HG02981 (cell line): ENCODE data around the gene CCDC183.
"Not testable (repeated sequence)": the region's sequence is repeated elsewhere in the genome, so short reads cannot be mapped to it uniquely, and the experiment has no call there.

Experiments
- ATAC-seq: cut with Tn5 transposase; IDR thresholded peaks from one replicate; pipeline ENCODE4 v1.9.1; 2021; ENCODE audit warnings: mild to moderate bottlenecking, moderate library complexity; ENCODE audit not compliant: unreplicated experiment

CCDC183 gene

DNA sequence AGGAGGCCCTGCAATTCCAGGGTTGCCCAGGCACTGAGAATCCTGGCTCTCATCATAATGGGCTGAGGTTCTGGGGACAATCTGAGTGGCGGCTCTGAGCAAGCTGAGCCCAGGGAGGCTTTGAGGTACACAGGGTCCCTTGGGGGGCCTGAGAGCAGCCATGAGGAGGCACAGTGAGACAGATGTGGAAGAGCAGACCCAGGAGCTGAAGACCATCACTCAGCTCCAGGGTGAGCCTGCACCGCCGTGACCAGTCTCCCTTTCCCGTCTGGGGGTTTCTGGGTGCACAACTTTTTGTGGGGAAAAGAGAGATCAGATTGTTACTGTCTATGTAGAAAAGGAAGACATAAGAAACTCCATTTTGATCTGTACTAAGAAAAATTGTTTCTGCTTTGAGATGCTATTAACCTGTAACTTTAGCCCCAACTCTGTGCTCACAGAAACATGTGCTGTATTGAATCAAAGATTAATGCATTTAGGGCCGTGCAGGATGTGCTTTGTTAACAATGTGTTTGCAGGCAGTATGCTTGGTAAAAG is at the start of gene CCDC183:
Gene CCDC183 (plus strand): TSS at position 101 of the 537 bp plus-strand sequence. CDS start 60 bp downstream, at position 161.
- no peak for ATAC-seq

DNA sequence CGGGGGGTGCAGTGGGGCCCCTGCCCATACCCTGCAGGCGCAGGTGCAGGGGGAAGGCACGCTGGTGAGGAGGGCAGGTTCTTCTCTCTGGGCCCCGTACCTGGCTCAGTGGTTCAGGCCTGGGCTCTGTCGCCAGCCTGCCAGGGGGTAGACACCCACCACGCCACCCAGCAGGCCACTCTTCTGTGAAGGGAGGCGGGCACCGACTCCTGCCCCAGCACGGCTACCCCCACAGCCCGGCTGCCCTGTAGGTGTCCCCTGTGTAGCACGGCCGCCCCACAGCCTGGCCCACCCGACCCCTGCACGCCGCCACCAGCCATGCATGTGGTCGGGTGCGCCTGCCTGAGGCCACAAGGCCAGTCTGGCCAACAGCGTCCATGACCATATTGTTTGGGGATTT is 49.5 kb upstream of the CCDC183 start:
- no peak for ATAC-seq

DNA sequence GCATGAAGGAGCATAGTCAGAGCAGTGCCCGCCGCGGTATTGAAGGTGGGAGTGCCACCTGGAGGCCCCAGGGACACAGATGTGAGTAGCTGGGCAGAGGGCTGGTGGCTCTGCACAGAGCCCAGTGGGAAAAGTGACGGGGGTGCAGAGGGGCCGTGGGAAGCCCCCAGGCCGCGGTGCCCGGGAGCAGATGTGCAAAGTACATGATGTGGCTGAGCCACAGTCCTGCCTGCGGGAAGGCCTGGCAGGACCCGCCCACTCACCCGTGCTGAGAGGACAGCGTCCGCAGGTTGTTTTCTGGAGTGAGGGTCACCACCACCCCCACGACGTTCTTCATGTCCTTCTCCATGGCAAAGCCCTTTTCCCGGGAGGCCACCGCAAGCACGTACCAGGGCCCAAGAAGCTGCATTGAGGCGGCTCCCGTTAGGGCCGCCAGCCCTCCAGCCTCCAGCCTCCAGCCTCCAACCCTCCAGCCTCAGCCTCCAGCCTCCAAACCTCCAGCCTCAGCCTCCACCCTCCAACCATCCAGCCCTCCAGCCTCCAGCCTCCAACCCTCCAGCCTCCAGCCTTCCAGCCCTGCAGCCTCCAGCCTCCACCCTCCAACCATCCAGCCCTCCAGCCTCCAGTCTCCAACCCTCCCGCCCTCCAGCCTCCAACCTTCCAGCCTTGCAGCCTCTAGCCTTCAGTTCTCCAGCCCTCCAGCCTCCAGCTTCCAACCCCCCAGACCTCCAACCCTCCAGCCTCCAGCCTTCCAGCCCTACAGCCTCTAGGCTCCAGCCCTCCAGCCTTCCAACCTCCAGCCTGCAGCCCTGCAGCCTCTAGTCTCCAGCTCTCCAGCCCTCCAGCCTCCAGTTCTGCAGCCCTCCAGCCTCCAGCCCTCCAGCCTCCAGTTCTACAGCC is 48.7 kb upstream of the CCDC183 start:
- ATAC-seq: no peak

DNA sequence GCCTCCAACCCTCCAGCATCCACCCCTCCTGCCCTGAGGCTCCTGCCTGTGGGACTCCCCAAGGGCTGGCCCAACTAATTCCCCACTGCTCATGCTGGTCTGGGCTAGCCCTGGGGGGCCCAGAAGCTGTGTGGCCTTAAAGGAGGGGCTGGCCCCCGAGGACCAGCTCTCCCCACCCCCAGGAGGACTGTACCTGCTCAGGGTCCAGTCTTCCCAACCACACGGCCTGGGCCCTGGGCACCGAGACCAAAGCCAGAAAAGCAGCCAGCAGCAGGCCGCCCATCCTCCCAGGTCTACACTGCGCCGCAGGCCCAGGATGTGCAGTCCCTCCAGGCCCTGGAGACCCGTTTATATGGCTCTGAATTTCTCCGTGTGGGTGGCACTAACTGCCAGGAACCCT is 47.9 kb upstream of the CCDC183 start, which contains the start of gene LCN6:
Gene LCN6 (minus strand): TSS at position 325 of the 400 bp plus-strand sequence. CDS start 42 bp downstream, at position 283.
- ATAC-seq: no peak

DNA sequence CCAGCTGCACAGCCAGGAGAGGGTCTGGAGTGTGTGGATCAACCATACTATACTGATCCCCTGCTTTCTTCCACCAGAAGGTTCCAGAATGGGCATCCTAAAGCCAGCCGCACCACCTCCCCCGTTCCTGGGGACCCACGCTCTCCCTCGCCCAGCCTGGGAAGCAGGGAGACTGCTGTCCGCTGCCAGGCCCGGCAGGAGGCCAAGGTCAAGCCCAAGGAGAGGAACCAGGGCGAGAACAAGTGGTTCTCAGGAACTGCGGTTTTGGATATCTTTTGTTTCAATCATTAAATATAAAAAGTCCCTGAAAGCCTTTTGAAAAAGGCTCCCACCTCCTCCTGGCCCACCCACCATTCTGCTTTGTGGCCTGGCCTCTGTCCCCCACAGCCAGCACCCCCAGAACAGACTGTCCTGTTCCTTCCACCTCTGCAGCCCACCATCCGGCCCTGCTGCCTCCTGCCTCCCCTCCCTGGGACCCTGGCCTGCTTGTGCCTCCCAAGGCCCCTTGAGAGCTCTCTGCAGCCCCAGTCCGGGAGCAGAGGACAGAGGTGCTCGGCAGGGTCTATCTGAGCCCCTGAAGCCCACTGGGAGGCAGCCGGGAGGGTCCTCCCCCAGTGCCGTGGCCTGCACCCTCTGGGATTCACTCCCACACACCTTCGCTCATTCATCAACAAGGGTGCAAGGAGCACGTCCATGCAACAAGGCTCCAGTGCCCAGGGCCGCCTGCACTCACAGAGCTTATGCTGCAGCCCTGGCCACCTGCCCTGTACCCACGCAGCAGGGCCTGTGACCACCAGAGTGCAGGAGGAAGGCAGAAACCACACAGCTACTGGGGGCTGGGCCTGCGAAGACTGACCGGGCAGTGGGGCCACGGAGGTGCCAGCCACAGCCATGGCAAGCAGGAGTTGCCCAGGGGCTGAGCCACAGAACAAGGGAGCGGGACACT is 47.2 kb upstream of the CCDC183 start:
- ATAC-seq: no peak

DNA sequence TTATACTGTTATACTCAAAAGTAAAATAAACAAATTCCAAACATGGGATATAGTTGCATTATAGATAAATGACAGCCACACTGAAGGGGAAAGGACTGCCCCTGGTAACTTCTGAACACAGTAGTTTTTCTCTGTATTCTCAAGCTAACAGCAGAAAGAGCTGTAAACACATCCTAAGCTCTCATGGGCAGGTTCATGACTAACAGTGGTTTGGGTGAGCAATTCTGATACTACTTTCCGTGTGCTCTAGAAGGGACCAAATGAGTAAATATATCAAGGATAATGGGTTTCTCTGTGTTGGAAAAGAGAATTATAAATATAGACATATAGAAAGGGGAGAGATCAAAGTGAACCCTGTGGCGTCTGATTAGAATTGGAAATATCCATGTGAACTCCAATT is 45.6 kb upstream of the CCDC183 start:
- ATAC-seq: no peak

DNA sequence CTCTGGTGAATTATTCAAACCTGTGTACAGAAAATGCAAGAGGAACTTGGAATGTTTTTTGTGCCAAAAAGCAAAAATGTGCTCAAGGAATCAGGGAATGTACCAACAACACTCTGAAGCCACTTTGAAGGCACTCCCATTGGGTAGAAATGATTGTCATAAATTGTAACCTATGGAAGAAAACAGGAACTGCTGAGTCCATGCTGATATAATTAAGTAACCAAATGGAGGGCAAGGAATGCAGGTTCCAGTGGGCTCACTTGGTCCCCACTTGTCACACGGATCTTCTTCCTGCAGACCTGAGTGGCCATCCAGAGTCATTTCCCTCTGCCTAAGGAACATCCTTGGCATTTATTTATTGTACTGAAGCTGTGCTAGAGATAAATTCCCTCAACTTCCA is 44.9 kb upstream of the CCDC183 start:
- no peak for ATAC-seq

DNA sequence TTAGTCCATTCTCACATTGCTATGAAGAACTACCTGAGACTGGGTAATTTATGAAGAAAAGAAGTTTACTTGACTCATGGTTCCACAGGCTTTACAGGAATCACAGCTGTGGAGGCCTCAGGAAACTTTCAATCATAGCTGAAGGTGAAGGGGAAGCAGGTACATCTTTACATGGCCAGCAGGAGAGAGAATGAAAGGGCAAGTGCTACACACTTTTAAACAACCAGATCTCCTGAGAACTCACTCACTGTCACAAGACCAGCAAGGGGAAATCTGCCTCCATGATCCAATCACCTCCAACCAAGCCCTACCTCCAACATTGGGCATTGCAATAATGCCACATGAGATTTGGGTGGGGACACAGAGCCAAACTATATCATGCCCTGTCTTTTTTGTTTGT is 44.3 kb upstream of the CCDC183 start:
- ATAC-seq: no peak

DNA sequence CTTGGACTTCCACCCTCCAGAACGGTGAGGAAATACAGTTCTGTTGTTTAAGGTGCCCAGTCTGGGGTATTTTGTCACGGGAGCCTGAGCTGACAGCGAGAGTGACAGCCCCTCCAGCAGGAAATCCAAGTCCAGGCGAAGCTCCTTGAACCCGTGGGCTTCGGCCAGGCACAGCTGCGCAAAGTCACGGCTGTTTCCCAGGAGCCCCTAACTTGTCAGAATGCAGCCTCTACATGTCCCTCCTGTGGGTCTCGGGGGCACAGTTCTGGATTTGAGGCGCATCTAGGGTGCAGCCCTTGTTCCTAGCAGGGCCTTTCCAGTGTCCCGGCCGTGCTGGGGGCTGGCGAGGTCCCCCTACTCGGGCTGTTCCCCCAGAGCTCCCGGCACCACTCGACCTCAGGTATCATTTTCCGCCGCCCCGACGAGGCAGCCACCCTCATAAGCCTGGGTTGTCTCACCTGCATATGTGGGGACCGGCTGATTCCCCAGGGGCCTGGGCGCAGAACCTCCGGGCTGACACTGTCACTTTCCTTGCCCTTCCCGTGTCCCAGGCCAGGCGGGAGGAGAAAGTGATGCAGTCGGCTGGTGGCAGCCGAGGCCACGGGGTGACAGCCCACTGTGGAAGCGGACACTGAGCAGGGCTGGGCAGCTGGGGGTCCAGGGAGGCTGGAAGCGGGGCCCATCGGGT is 42.6 kb upstream of the CCDC183 start:
- ATAC-seq: no peak

DNA sequence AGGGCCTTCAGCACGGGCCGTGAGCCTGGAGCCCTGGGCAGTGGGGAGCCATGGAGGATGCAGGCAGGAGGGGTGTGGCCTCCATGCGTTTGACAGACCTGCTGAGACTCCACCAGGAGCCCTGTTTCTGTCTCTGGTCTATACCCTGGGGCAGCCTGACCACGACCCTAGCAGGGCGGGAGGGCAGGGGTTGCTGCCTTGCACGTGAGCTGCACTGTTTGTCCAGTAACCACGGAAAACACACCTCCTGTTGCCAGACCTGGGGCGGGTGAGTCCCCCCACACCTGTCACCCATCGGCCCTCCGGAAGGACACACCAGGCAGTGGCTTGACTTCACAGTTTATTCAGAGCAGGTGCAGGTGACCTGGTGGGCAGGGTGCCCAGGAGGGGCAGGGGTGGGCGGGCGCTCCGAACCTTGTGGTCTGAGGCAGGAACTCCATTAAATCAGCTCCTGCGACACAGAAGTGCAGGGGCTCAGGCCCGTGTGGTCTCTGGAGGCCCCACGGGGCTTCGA is 42.0 kb upstream of the CCDC183 start:
- ATAC-seq: no peak

DNA sequence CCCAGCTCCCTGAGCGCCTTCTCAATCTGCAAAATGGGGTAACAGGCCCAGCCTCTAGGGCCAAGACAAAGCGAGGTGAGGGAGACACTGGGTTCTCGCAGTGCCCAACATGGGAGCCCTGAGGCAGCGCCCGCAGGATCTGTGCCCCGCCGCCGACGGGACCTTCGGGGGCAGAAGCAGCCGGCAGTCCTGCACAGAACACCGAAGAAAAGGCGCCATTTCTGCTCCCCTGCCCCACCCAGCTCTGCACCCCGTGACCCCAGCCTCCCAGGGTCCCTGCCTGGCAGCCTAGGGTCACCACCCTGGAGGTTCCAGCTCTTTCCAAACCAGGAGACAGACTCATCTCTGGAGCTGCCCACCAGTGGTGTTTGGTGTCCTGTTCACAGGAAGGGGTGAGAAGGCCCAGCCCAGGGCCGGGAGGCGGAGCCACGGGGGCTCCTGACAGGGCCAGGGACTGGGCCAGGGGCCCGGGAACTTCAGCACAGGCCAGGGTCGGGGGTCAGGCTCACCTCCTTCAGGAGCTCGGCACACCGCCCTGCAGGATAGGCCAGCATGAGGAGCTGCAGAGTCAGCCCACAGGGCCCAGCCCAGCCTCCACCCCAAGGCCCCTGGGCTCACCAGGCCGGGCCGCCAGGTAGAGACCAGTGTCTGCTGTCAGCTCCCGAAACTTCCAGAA is 41.4 kb upstream of the CCDC183 start:
- no peak for ATAC-seq

DNA sequence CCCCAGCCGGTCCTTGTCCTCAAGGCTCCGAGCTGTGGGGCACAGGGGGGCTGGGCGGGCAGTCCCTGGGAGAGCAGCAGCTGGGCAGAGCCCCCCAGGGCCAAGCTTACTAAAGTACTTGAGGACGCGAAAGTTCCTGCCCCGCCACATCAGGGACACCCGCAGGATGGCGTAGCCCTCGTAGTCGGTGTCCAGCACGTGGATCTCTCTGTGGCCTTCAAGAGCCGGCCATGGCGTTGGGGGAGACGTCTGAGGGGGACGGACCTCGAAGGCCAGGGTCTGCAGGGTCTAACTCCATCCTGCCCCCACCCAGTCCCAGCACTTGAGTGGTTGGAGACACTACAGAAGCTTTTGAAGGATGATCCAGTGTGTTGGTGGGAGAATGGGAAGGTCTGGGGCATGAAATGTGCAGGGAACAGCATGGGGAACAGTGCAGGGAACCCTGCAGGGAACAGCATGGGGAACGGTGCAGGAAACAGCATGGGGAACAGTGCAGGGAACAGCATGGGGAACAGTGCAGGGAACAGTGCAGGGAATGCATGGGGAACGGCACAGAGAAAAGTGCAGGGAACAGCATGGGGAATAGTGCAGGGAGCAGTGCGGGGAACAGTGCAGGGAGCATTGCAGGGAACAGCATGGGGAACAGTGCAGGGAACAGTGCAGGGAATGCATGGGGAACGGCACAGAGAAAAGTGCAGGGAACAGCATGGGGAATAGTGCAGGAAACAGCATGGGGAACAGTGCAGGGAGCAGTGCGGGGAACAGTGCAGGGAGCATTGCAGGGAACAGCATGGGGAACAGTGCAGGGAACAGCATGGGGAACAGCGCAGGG is 40.6 kb upstream of the CCDC183 start:
- ATAC-seq: not testable (repeated sequence)

DNA sequence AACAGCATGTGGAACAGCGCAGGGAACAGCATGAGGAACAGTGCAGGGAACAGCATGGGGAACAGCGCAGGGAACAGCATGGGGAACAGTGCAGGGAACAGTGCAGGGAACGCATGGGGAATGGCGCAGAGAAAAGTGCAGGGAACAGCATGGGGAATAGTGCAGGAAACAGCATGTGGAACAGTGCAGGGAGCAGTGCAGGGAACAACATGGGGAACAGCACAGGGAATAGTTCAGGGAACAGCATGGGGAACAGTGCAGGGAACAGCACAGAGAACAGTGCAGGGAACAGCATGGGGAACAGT is 40.1 kb upstream of the CCDC183 start:
- ATAC-seq: no peak

DNA sequence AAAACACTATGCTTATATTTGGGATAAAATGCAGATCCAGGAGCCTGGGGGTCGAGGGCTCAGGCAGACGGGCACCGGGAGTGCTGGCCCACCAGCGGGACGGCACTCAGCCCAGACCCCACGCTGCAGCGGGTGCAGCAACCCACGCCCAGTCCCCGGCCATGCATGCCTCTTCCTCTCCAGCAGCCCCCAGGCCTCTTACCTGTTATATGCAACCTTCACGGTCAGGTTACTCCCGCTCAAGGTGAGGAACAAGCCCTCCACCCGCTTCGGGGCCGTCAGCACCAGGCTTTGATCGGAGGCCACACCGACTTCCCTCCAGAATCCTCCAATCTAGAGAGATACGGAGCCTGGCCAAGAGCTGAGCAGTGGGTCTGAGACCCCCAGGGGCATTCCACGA is 39.3 kb upstream of the CCDC183 start:
- ATAC-seq: no peak

DNA sequence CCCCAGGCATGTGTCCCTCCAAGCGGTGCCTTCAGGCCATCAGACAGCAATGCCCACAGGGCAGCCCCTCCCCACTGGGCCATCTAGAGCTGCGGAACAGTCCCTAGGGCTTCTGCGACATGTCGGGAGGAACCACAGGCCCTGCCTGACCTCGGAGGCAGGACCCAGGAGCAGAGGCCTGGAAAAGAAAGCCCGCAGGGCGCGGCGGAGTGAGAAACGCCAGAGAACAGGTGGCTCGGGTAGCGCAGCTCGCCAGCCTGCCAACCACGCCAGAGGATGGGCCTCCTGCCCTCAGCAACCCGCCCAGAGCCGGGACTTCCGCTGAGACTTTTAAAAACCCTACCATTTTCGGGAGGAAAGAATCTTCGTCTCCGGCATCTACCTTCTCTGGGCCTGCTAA is 38.8 kb upstream of the CCDC183 start:
- no peak for ATAC-seq

DNA sequence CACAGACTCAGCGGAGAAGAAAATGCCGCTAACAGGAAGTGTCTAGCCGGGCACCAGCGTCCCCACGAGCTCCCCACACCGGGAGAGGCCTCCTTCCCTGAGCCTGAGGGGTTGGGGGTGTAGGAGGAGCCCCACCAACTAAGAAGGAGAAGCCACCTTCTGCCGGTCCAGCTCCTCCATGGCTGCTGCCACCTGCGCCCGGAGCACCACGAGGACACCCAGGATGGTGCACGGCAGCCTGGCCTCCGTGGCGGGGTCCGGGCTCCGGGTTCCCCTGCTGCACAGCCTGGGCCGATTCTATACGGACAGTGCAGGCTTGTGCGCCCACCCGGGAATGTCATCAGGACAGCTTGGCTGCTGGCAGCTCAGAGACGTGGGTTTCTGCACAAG is 38.4 kb upstream of the CCDC183 start:
- ATAC-seq: no peak

DNA sequence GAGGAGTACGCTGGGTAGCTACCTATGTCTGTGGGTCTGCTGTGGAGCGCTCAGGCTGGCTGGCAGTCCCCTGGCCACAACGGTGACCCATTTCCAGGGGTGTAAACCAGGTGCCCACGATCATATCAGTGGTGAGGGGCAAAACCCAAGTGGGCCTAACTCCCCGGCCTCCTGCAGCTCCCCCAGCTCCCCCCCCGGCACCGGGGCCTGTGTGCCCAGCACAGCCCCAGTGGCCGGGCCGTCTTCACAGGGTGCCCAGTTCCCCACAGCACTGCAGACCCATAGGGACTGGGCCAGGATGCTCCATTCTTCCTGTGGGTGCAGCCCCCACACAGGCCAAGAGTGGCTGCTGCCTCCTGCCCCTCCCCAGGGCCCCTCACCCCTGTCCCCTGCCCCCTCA is 37.1 kb upstream of the CCDC183 start:
- ATAC-seq: no peak

DNA sequence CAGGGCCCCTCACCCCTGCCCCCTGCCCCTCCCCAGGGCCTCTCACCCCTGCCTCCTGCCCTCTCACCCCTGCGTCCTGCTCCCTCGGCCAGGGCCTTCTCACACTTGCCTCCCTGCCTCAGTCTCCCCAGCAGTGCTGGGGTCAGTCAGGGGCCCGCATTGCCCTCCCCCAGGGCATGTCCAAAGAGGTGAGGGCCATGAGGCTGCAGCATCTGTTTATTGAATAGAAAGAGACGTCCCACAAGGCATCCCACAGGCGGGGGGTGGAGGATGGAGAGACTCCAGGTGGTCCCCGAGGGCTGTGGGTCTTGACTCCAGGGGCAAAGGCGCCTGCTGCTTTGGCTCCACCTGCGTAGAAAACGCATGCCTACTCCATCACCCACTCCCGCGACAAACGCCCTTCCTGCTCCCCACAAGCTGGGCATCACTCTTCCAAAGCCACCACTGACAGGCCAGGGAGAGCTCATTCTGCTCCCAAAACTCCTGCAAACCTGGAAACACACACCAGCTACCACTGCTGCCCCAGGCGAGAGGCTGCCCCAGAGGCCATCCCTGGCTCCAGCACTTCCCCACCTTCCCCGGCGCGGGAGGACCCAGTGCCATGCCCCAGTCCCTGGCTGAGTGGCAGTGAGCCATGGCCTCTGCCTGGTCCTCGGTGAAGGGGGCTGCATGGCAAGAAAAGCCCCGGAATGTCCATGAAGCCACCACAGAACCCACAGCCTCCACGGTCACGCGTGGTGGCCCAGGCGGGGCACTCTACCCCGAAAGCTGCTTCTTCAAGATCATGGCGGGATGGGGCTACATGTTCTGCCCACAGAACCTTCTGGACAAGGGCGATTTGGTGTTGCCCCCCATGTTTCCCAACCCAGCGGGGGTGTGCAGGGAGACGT is 36.5 kb upstream of the CCDC183 start:
- ATAC-seq: no peak
